NCI-H524 treated with DMSO at 0.1 percent for 48 hours (cell line): ENCODE data around the gene NDUFA11.
"Not testable (repeated sequence)": the region's sequence is repeated elsewhere in the genome, so short reads cannot be mapped to it uniquely, and the experiment has no call there.

Source experiments
- DNase-seq: peaks from one replicate; lab custom pipeline; 2025; lab: John Stamatoyannopoulos, UW

NDUFA11 gene

GRCh38 chr19:5857203-5858081, 46.1 kb downstream of the NDUFA11 start:
- no peak for DNase-seq

- DNase-seq = not testable (repeated sequence)
Observed at GRCh38 chr19:5855151-5855550, 48.4 kb downstream of the NDUFA11 start.

GRCh38 chr19:5854121-5854520, 49.5 kb downstream of the NDUFA11 start:
- not testable (repeated sequence) for DNase-seq

- no peak for DNase-seq
Observed at GRCh38 chr19:5851302-5851701, 52.3 kb downstream of the NDUFA11 start, which contains the start of gene FUT3. TSS of gene FUT3 (minus strand) at chr19:5851449.

GRCh38 chr19:5850743-5851293, 52.8 kb downstream of the NDUFA11 start:
- DNase-seq = no peak

GRCh38 chr19:5850189-5850588, 53.4 kb downstream of the NDUFA11 start:
- no peak for DNase-seq

GRCh38 chr19:5848621-5849020, 55.0 kb downstream of the NDUFA11 start:
- peak; percentile 48 for DNase-seq

- DNase-seq = not testable (repeated sequence)
Observed at GRCh38 chr19:5847846-5848245, 55.7 kb downstream of the NDUFA11 start.
